NB4 (cell line): Measurements from ENCODE around the gene GSTO2.

Experiments
- MAX ChIP-seq: IDR thresholded peaks from 2 replicates; pipeline ENCODE4 v1.6.1; 2011; ENCODE audit warnings: low read depth, low read length
- MYC ChIP-seq: IDR thresholded peaks from 2 replicates; pipeline ENCODE4 v1.6.1; 2011; ENCODE audit warnings: low read depth, low read length
- POLR2A ChIP-seq: IDR thresholded peaks from 2 replicates; pipeline ENCODE4 v1.6.1; 2011; ENCODE audit warnings: mild to moderate bottlenecking; ENCODE audit not compliant: insufficient read length; ENCODE audit errors: extremely low read depth
- TF ChIP-seq, protein P1 (sequence below): IDR thresholded peaks from one replicate; pipeline ENCODE4 v1.5.1; 2012; ENCODE audit warnings: low read depth, low read length

DNA sequence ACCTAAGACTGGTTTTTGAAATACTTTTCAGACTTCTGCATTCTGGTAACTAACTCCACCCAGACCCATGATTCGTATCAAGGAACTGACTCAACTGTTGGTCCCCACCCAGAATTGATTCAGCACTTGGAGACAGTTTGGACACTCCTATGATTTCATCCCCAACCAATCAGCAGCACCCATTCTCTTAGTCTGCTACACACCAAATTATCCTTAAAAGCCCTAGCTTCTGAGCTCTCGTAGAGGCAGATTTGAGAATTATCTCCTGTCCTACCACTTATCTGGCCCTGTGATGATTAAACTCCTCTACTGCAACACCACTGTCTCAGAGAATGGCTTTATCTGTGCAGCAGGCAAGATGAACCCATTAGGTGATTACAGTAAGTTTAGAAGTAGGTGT lies 22.0 kb upstream of the GSTO2 start:
- TF ChIP-seq POLR2A (no peak), MAX (no peak), MYC (no peak)
- TF ChIP-seq, protein P1, sequence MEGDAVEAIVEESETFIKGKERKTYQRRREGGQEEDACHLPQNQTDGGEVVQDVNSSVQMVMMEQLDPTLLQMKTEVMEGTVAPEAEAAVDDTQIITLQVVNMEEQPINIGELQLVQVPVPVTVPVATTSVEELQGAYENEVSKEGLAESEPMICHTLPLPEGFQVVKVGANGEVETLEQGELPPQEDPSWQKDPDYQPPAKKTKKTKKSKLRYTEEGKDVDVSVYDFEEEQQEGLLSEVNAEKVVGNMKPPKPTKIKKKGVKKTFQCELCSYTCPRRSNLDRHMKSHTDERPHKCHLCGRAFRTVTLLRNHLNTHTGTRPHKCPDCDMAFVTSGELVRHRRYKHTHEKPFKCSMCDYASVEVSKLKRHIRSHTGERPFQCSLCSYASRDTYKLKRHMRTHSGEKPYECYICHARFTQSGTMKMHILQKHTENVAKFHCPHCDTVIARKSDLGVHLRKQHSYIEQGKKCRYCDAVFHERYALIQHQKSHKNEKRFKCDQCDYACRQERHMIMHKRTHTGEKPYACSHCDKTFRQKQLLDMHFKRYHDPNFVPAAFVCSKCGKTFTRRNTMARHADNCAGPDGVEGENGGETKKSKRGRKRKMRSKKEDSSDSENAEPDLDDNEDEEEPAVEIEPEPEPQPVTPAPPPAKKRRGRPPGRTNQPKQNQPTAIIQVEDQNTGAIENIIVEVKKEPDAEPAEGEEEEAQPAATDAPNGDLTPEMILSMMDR, result no peak
